HepG2 (cell line): Measurements from ENCODE around the gene TP53I3. TPM values are rescaled to one million over a fixed set of nuclear protein-coding genes. Genes with fewer than 3 reads are reported as not detected.
A peak's percentile ranks its signal among the peaks of the same experiment; 100 is the strongest.

Source experiments
- ATAC-seq: fragments of 200-7000 bp; cut with Tn5 transposase; 3 replicates; pipeline ENCODE4 v1.9.1; 2020; ENCODE audit warnings: mild to moderate bottlenecking, moderate library complexity
- BruUV-seq: library from RNA; stranded (reverse); fragments of 400-500 nt; replicated peaks from 2 replicates; lab custom pipeline; 2021; lab: Mats Ljungman, UMichigan
- CTCF ChIA-PET: fragments of 300-600 bp; formaldehyde crosslinking; extraction: SDS; loops from one replicate; lab custom pipeline; 2021; ENCODE audit warnings: low total read pairs, inconsistent platforms, low intra/inter-chr PET ratio; lab: Yijun Ruan, JAX
- POLR2A ChIA-PET: fragments of 350-600 bp; sonication (Branson Sonifier 250); formaldehyde crosslinking; loops from one replicate; lab custom pipeline; 2020; ENCODE audit warnings: antibody characterized with exemption, inconsistent platforms; lab: Yijun Ruan, JAX
- DNase-seq: peaks from one replicate; pipeline ENCODE4 v3.0.0-alpha.2; 2015; ENCODE audit warnings: low spot score
- FAIRE-seq: peaks from 3 replicates; lab custom pipeline; 2011; peaks lifted over from hg19 to GRCh38; lab: Jason Lieb, UNC
- H2AFZ ChIP-seq: one replicate; pipeline ENCODE4 v1.6.1; 2011; ENCODE audit warnings: low read length, inconsistent platforms
- H3K27ac ChIP-seq: fragments of 300-600 bp; 3 replicates; pipeline ENCODE4 v1.8.0; 2011; ENCODE audit warnings: mixed run types, mild to moderate bottlenecking, mixed read lengths, low read length, inconsistent platforms; ENCODE audit not compliant: insufficient read depth; ENCODE audit errors: extremely low read length
- H3K27me3 ChIP-seq, 2 experiments: fragments of 200-600 bp in 1 of 2; 2 replicates in 1 of 2; 3 replicates in 1 of 2; pipeline versions ENCODE4 v1.6.0 to v1.8.0; 2011; ENCODE audit warnings: low read length in 2 of 2, mild to moderate bottlenecking in 2 of 2, moderate library complexity in 2 of 2, inconsistent platforms in 1 of 2; ENCODE audit not compliant: insufficient read depth in 2 of 2, control insufficient read depth in 1 of 2
- H3K36me3 ChIP-seq, 2 experiments: fragments of 200-600 bp in 1 of 2; replicated peaks in 1 of 2; 2 replicates in 1 of 2; 3 replicates in 1 of 2; pipeline versions ENCODE4 v1.5.1 to v1.8.0; 2011; ENCODE audit warnings: low read length in 2 of 2, inconsistent platforms in 1 of 2; ENCODE audit not compliant: insufficient read depth in 2 of 2, control insufficient read depth in 1 of 2
- H3K4me1 ChIP-seq: 2 replicates; pipeline ENCODE4 v1.5.1; 2012; ENCODE audit warnings: low read length, inconsistent platforms; ENCODE audit not compliant: insufficient read depth
- H3K4me2 ChIP-seq: 2 replicates; pipeline ENCODE4 v1.6.0; 2011; ENCODE audit warnings: low read depth, low read length, inconsistent platforms
- H3K4me3 ChIP-seq, 3 experiments: fragments of 200-600 bp in 1 of 3; sonication (generic), shearing (Covaris generic) in 1 of 3; replicated peaks in 1 of 3; 2 replicates each; pipeline ENCODE4 v1.5.1; 2011 to 2016; ENCODE audit warnings: low read length in 3 of 3, inconsistent platforms in 2 of 3, low read depth in 2 of 3, mild to moderate bottlenecking in 2 of 3, control low read depth in 1 of 3, mixed read lengths in 1 of 3; ENCODE audit not compliant: insufficient read depth in 1 of 3
- H3K79me2 ChIP-seq: one replicate; pipeline ENCODE4 v1.6.1; 2011; ENCODE audit warnings: low read length, inconsistent platforms; ENCODE audit not compliant: insufficient read depth
- H3K9ac ChIP-seq: 2 replicates; pipeline ENCODE4 v1.6.0; 2011; ENCODE audit warnings: mild to moderate bottlenecking, low read depth, low read length, inconsistent platforms; ENCODE audit not compliant: insufficient read depth
- H3K9me3 ChIP-seq: 2 replicates; pipeline ENCODE4 v1.5.1; 2012; ENCODE audit warnings: mild to moderate bottlenecking, low read length
- H4K20me1 ChIP-seq: 2 replicates; pipeline ENCODE4 v1.6.0; 2011; ENCODE audit warnings: inconsistent platforms, mild to moderate bottlenecking, low read length, moderate library complexity; ENCODE audit not compliant: insufficient read depth
- ETV6 ChIP-seq: sonication (generic); formaldehyde crosslinking; conservative IDR thresholded peaks from 2 replicates; pipeline ENCODE4 v1.4.0; 2020; ENCODE audit warnings: missing genetic modification reagents
- KDM5A ChIP-seq: fragments of 200-600 bp; sonication (generic); IDR thresholded peaks from 2 replicates; pipeline ENCODE4 v1.7.0; 2018; ENCODE audit warnings: antibody characterized with exemption, mild to moderate bottlenecking, low read length, borderline replicate concordance
- MAFF ChIP-seq: IDR thresholded peaks from 2 replicates; pipeline ENCODE4 v1.6.1; 2011; ENCODE audit warnings: low read depth, low read length, improper control_type of control experiment
- MAFK ChIP-seq, 2 experiments: IDR thresholded peaks in 1 of 2; conservative IDR thresholded peaks in 1 of 2; 2 replicates each; pipeline ENCODE4 v1.6.1; 2011; ENCODE audit warnings: improper control_type of control experiment in 2 of 2, low read length in 2 of 2
- NFRKB ChIP-seq: fragments of 450-650 bp; IDR thresholded peaks from 2 replicates; pipeline ENCODE4 v1.6.1; 2017
- POLR2AphosphoS2 ChIP-seq: IDR thresholded peaks from 2 replicates; pipeline ENCODE4 v1.6.1; 2011; ENCODE audit warnings: low read depth, low read length, improper control_type of control experiment
- UBTF ChIP-seq: sonication (generic); formaldehyde crosslinking; IDR thresholded peaks from 2 replicates; pipeline ENCODE4 v1.4.0; 2020; ENCODE audit warnings: mild to moderate bottlenecking, missing genetic modification reagents
- ZNF572 ChIP-seq: sonication (generic); formaldehyde crosslinking; IDR thresholded peaks from 2 replicates; pipeline ENCODE4 v1.5.1; 2020; ENCODE audit warnings: mild to moderate bottlenecking, missing genetic modification reagents
- ZNF672 ChIP-seq: sonication (generic); formaldehyde crosslinking; IDR thresholded peaks from 2 replicates; pipeline ENCODE4 v1.8.1; 2022; ENCODE audit warnings: missing genetic modification reagents
- ZNF709 ChIP-seq: sonication (generic); formaldehyde crosslinking; IDR thresholded peaks from 2 replicates; pipeline ENCODE4 v1.5.0; 2020; ENCODE audit warnings: mild to moderate bottlenecking, missing genetic modification reagents
- WGBS: methylation state at CpG from one replicate; pipeline ENCODE4 v1.1.6; 2017; ENCODE audit warnings: low lambda C conversion rate; 5-methylcytosine and 5-hydroxymethylcytosine counted together
- in situ Hi-C: cut with HindIII; loops from 2 replicates; pipeline ENCODE4 v1.10.0; 2017; ENCODE audit warnings: low pct_unique_long_range_greater_than_20kb; ENCODE audit not compliant: extremely low pct_ligation_motif_present
- intact Hi-C: fragments of 100-400 bp; cut with micrococcal nuclease; formaldehyde crosslinking; loops from one replicate; pipeline ENCODE4 v1.10.0; 2022; ENCODE audit not compliant: unreplicated experiment
- polyA plus RNA-seq, 8 experiments: library from polyadenylated mRNA; depleted of rRNA in 3 of 8; stranded (reverse) in 7 of 8; unstranded in 1 of 8; fragments of >200 nt; fragmentation: Illumina TruSeq in 4 of 8; extraction: Trizol in 4 of 8; gene quantifications; 2 replicates each; pipeline versions ENCODE4 v1.2.1 to v1.2.3, GENCODE V29; 2011 to 2016; ENCODE audit warnings: low read depth in 4 of 8, missing spikeins in 1 of 8, mixed read lengths in 1 of 8; ENCODE audit not compliant: insufficient read depth in 1 of 8
- total RNA-seq, 5 experiments: library from RNA; depleted of rRNA; stranded (reverse); fragments of >200 nt; fragmentation: Illumina TruSeq; extraction: Trizol; gene quantifications; 2 replicates each; pipeline ENCODE4 v1.2.3, GENCODE V29; 2016; ENCODE audit warnings: low read depth in 1 of 5

TP53I3 gene
- total and polyA plus RNA-seq, 2 of the 13 experiments (the other 11 are each of a cell fraction or from before 2014, with no cell fraction given) = 25.0 to 44.1 TPM

DNA sequence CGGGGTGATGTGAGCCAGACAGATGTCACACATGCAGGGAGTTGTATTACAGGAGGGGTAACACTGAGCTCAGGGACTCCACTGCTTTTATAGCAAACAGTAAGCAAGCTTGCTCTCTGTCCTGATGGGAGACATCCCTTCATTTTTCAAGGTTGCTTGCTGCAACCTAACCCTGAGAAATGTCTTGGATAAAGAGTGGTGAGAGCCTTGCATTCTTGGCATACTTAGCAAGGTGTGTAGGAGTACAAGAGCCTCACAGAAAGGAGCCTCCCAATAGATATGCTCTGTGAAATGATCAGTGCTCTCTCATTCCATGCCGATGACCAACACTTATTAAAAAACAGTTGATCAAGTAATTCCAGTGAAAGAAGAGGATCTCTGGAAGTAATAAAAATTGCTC is 30.4 kb upstream of the TP53I3 start (continued):
- TF ChIP-seq UBTF (CRISPR knock-in tag) (no peak), ETV6 (CRISPR knock-in tag) (no peak)

GRCh38 chr2:24111407-24111901 is 26.8 kb upstream of the TP53I3 start:
- Histone ChIP-seq H3K27ac (no peak overlapping the region), H3K4me2 (no peak overlapping the region), H3K9me3 (peaks cover 15% of the 10 kb centered on the region), H3K27me3 (no peaks in the 10 kb centered on the region), H3K79me2 (no peaks in the 10 kb centered on the region), H3K4me3 (no peak overlapping the region), H2AFZ (no peak overlapping the region), H3K4me1 (peaks cover 26% of the 10 kb centered on the region), H3K9ac (no peak overlapping the region), H4K20me1 (no peaks in the 10 kb centered on the region), H3K36me3 (no peaks in the 10 kb centered on the region)
- WGBS = 16% methylated on average over 2 of the region's 2 CpGs
- FAIRE-seq (no peak), DNase-seq (no peak), ATAC-seq (peak; percentile 21; the same call in 1 of the 3 replicates)
- intact Hi-C loops = no loop called here
- POLR2A ChIA-PET = interaction anchor here (1.7 to 1.8 kb wide), 2 partner anchors 11 to 28 kb away, joined by 5 to 7 read pairs; partner anchors contain the start of gene PFN4
- in situ Hi-C loops = no loop called here
- CTCF ChIA-PET = interaction anchor here (0.8 kb wide), 1 partner anchor 27 kb away, joined by 3 read pairs; the partner anchor contains the start of gene TP53I3
- TF ChIP-seq ZNF709 (CRISPR knock-in tag) (no peak), ZNF572 (no peak), KDM5A (no peak), NFRKB (no peak), MAFF (peak; percentile 86), POLR2AphosphoS2 (no peak), MAFK (conservative IDR thresholded peaks at IDR 0.05 in 1 of 2, IDR thresholded peaks at IDR 0.05 in 1 of 2; ENCODE audit: low read length in 2 of 2) (peak; percentile 86 to 89), ZNF672 (CRISPR knock-in tag) (no peak)
- no TSS peak for BruUV-seq
